Peyer's patch (tissue), 4 donors: Measurements from ENCODE around the gene ANKRD9.

Experiments
- CTCF ChIP-seq, 6 experiments: fragments of 450-650 bp in 4 of 6; fragments of 200-600 bp in 2 of 6; sonication (generic) in 1 of 6; IDR thresholded peaks; one replicate each; pipeline ENCODE4 v1.5.1; 2017 to 2019; ENCODE audit warnings: antibody characterized with exemption in 6 of 6, mild to moderate bottlenecking in 3 of 6, moderate library complexity in 1 of 6
- POLR2A ChIP-seq, 2 donors: fragments of 450-650 bp; IDR thresholded peaks; one replicate each; pipeline ENCODE4 v1.5.1; 2017; ENCODE audit warnings: antibody characterized with exemption in 2 of 2, mild to moderate bottlenecking in 2 of 2, moderate library complexity in 2 of 2

DNA sequence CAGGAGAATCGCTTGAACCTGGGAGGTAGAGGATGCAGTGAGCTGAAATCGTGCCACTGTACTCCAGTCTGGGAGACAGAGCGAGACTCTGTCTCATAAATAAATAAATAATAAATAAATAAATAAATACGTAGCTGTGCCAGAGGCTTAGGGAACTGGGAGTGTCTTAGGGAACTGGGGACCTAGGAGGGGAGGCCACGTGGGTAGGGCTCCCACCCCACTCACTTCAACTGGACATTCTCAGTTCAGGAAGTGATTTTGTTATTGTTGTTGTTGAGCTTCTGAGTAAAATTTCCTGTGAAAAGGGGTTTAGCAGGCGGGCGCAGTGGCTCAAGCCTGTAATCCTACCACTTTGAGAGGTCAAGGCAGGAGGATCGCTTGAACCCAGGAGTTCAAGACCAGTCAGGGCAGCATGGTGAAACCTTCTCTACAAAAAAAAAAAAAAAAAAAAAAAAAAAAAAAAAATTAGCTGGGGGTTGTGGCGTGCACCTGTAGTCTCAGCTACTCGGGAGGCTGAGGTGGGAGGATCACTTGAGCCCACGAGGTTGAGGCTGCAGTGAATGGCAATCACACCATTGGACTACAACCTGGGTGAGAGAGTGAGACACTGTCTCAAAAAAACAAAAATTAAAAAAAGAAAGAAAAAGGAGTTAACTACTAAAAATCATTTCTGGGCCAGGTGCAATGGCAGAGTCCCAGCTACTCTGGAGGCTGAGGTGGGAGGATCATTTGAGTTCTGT lies 19.0 kb upstream of the ANKRD9 start:
- TF ChIP-seq CTCF (IDR thresholded peaks at IDR 0.05) (no peak), POLR2A (IDR thresholded peaks at IDR 0.05) (no peak)
